Measurements from ENCODE around the gene RAB17.

GRCh38 chr2:237597196-237598145 lies 6.9 kb upstream of the RAB17 start:
- no peak for TF ChIP-seq CTCF (IDR thresholded peaks at IDR 0.05)
- TF ChIP-seq POLR2A (IDR thresholded peaks at IDR 0.05): no peak

Measured in uterus (tissue), 2 donors.